Raji (cell line): Measurements from ENCODE around the gene IFT43.

Experiments
- POLR2A ChIP-seq: IDR thresholded peaks from 2 replicates; pipeline ENCODE4 v1.6.1; 2011; ENCODE audit warnings: low read depth, low read length, control low read depth; ENCODE audit not compliant: insufficient read depth

IFT43 gene

GRCh38 chr14:76101391-76102379, 116.1 kb downstream of the IFT43 start:
- TF ChIP-seq POLR2A, result no peak

DNA sequence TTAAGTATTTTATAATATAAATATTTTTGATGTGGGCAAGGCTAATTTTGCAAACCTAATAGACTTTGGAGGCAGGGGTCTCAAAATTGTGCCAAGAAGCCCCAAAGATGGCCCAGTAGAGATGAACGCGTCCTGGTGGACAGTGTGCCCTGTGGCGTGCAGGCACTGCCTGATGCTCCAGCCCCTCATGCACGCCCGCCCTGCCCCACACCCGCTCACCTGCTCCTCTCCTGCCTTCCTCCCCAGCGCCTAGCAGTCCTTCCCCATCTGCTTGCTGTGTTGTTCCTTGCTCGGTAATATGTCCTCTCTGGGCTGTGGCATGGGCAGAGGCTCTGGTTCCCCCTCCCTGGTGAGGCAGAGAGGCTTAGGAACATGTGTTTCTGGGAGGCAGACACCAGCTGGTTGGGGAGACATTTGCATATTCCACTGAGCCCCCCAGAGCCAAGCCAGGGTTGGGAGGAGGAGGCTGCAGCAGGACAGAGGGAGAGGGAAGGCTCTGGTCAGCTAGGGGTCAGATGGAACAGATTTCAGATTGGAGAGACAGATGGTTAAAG, 119.3 kb downstream of the IFT43 start:
- TF ChIP-seq POLR2A, result no peak

GRCh38 chr14:76106188-76106587, 120.6 kb downstream of the IFT43 start:
- TF ChIP-seq POLR2A, result no peak

DNA sequence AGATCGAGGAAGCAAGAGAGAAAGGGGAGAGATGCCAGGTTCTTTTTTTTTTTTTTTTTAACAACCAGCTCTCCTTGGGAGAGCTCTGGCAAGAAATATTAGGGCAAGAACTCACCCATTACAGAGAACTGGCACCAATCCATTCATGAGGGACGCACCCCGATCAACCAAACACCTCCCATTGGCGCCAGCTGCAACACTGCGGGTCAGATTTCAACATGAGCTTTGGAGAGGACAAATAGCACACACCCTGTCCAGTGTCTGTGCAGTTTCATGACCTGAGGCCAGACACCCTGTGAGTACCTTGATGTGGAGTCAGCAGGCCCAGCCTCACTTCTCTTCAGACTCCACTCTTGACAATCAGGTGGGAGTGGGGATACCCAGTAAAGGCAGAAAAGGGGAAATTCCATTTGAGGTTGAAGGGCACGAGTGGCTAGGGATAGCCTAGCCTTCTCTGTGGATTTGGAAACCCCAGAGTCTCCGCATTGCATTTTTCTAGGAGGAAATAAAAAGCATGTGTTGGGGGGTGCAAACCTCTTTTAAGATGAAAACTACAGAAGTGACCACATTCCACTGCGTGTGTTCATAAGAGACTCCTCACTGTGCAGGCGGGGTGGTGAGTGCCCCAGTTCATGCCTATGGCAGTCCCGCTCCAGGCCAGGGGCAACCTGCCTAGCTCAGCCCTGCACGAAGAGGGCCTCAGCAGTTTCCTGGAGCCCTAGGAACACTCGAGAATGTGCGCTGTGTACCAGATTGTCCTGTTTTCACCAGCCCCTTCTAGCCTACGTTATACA, 123.7 kb downstream of the IFT43 start:
- no peak for TF ChIP-seq POLR2A

DNA sequence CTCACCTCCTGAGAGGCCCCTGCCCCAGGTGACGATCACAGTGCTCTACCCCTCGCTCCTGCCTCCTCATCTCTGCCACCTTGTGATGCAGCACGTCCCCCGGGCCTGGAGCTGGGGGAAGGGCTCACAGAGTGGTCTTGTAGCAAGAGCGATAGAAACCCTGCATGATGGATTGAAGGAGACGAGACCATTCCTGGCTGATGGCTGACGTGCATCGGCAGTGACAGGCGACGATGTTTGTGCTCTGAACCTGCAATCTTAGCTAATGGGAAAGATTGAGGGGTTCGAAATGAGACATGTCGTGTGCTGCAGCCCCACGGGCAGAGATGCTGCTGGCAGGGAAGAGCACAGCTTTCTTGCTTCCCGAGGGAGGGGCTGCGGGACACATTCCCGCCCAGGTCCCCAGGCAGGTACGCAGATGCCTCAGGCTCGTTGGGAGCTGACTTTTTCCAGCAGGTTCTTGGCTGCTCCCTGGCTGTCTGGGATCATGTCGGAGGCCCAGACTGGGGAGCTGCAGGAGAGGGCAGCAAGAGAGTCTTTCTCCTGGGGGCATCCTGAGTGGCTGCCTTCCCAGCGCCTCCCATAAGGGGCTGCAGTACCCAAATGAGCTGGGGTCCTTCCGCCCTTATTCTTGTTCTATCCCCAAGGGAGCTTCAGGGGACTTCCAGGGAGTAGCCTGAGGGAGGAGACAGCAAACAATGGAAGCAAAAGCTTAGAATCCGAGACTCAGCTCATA, 127.5 kb downstream of the IFT43 start:
- no peak for TF ChIP-seq POLR2A

DNA sequence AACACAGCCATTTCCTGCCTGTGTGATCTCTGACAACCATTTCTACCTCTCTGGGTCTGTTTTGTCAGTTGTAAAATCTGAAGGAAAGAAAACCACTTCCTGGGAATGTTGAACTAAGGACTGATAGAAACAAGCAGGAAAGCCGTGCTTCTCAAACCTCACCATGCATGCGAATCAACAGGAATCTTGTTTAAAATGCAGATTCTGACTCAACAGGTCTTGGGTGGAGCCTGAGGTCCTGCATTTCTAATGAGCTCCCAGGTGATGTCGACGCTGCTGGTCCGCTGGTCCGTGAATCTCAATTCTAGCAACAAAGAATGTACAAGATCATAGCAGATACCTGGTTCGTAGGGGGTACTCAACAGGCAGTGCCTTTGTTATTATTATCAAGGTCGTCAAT, 128.1 kb downstream of the IFT43 start:
- TF ChIP-seq POLR2A, result no peak

GRCh38 chr14:76115010-76115422, 129.5 kb downstream of the IFT43 start:
- TF ChIP-seq POLR2A, result no peak

DNA sequence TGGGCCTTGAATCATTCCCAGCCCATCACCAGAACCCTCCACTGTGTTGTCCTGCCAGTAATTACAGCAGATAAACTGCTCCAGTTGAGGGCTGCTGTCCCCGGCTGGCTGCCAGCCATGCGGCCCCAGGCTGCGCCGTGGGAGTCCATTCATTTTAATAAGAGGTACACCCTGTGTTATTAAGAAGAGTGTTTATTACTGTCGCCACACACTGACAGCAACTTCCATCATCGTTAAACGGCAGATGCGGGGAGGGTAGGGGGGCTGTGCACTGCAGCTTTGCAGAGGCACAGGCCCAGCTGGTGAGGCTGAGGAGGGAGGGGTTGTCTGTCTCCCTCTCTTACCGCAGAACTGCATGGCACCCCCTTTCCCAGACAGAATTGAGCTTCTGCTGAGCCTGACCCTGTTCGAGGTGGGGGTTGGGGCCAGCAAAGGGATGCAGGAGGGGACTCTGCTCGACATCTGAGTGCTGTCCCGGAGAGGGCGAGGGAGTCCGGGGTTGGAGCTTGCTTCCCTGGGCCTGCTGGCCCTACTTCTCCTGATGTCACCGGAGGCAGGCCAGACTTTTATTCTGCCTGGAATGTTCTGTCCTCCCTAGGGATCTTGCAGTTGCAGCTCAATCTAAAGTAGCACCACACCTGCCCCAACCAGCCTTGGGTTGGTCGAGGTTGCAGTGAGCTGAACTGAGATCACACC, 132.4 kb downstream of the IFT43 start:
- TF ChIP-seq POLR2A, result no peak

- TF ChIP-seq POLR2A, result no peak
Observed at GRCh38 chr14:76118594-76118993, 133.0 kb downstream of the IFT43 start.

- no peak for TF ChIP-seq POLR2A
Observed at GRCh38 chr14:76121089-76121748, 135.7 kb downstream of the IFT43 start.

DNA sequence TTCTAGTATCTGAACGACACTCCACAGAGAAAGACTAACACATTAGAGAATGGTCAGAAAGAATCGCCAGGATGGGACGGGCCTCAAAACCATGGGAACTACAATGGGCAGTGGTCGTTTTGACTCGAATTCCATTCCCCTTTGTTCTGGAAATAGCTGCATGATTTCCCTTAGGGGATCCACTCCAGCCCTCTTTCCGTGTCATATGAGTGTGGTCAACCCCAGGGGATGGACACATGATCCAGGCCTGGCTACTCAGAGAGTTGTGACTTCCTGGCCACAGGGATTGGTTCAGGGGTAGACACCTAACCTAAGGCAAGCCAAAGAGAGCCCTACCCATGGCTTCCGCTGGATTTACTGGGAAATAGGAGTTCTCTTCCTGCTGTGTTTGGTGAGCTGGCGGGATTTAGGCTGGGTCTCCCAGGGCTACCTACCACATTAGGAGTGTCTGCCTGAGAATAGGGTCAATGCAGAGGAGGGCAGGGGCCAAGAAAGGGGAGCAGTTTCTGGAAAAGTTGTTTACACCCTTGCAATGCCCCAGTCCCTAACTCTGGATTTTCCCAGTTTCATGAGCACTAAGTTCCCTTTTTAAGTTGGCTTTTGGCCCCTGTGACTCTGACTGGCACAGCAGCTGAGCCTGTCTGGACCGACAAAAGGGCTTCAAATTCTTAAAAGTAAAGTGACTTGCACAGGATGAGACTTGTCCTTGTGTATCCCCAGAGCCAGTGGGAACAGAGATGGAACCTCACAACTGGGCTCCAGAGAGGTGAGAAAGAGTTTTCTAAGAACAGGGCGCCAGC, 138.1 kb downstream of the IFT43 start:
- TF ChIP-seq POLR2A, result no peak

DNA sequence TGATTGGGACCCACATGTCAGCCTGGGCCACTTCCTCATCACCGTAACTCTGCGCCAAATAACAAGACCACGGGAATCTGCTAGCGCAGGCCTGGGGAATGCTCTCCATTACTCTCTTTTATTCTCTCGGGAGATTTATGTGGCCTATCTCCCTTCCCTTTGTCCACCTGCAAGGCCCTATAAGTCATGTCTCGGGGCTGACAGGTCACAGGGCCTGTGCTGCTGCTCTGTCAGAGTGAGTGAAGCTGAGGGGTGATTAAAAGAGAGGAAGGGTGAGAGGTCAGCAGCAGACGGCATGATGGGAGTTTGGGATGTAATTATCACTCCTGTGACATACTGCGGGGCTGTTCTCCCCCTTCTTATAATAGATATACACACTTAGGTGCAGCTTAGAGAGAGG, 139.9 kb downstream of the IFT43 start:
- no peak for TF ChIP-seq POLR2A

GRCh38 chr14:76126076-76126475, 140.5 kb downstream of the IFT43 start:
- TF ChIP-seq POLR2A, result no peak
